ENCODE measurements around the gene SEC14L2. TPM values are rescaled to one million over a fixed set of nuclear protein-coding genes. Genes with fewer than 3 reads are reported as not detected.

SEC14L2 gene
- total and polyA plus RNA-seq, 2 of the 4 experiments (the other 2 are of a cell fraction), result 38.7 to 54.8 TPM

- Histone ChIP-seq H3K36me3 (ENCODE audit: control insufficient read depth, insufficient read depth, low read length) (no peaks in the 10 kb centered on the region), H3K27me3 (ENCODE audit: control insufficient read depth, insufficient read depth, low read length) (peaks cover 8% of the 10 kb centered on the region), H3K4ac (ENCODE audit: low read depth, low read length) (no peak overlapping the region), H4K91ac (ENCODE audit: insufficient read depth, low read depth, low read length) (no peak overlapping the region), H2AFZ (replicated peaks; ENCODE audit: low read length, poor library complexity) (no peak overlapping the region), H3K79me1 (ENCODE audit: low read depth in 1 of 2, low read length in 2 of 2) (no peaks in the 10 kb centered on the region), H2BK5ac (ENCODE audit: low read depth, low read length, poor library complexity, severe bottlenecking) (no peak overlapping the region), H3K9ac (ENCODE audit: low read depth, low read length) (no peak overlapping the region), H3K9me1 (ENCODE audit: insufficient read depth, low read length) (no peaks in the 10 kb centered on the region), H2BK15ac (ENCODE audit: low read depth, low read length) (no peak overlapping the region), H2AK5ac (ENCODE audit: low read depth, low read length) (no peak overlapping the region), H2BK20ac (ENCODE audit: low read depth, low read length) (no peak overlapping the region), H4K8ac (ENCODE audit: low read depth in 2 of 2, low read length in 2 of 2) (no peak overlapping the region), H3K56ac (ENCODE audit: extremely low read depth, insufficient read depth, low read length) (no peak overlapping the region), H4K5ac (ENCODE audit: low read depth, low read length) (no peak overlapping the region), H3K23ac (ENCODE audit: low read depth, low read length) (no peak overlapping the region), H3K27ac (ENCODE audit: insufficient read depth, low read length) (no peak overlapping the region), H3K14ac (replicated peaks; ENCODE audit: low read depth, low read length) (no peak overlapping the region), H3K4me1 (ENCODE audit: control insufficient read depth, insufficient read depth, low read length) (no peaks in the 10 kb centered on the region), H3K4me2 (ENCODE audit: low read depth, low read length) (no peak overlapping the region), H4K20me1 (ENCODE audit: insufficient read depth, low read length) (no peaks in the 10 kb centered on the region), H2AK9ac (replicated peaks; ENCODE audit: low read depth, low read length, poor library complexity) (no peak overlapping the region), H3K4me3 (ENCODE audit: insufficient read depth, low read depth, low read length) (no peak overlapping the region), H3K9me3 (ENCODE audit: control insufficient read depth, insufficient read depth, low read length) (no peaks in the 10 kb centered on the region), H2BK120ac (ENCODE audit: low read depth, low read length) (no peak overlapping the region), H3K18ac (ENCODE audit: low read depth, low read length) (no peak overlapping the region)
- dilution Hi-C loops (cut with HindIII; ENCODE audit: low sequenced_read_pairs, unreplicated experiment), result no loop called here
- CTCF ChIA-PET, result no interaction called here
- intact Hi-C loops (cut with micrococcal nuclease), result no loop called here
- peak; percentile 51; the same call in 1 of the 2 replicates for ATAC-seq (ENCODE audit: low read depth)
- no TSS peak for BruUV-seq (replicated peaks)
- in situ Hi-C loops (cut with MboI; ENCODE audit: low sequenced_read_pairs), result no loop called here
- 28% methylated on average over 3 of the region's 8 CpGs; no CpG with 5 or more reads in 1 of the 2 experiments for WGBS, 2 experiments (ENCODE audit: extremely low coverage in 2 of 2, insufficient read length in 1 of 2)
- peak; percentile 38 for DNase-seq
- POLR2A ChIA-PET (ENCODE audit: unreplicated experiment), result no interaction called here
- TF ChIP-seq MXI1 (IDR thresholded peaks at IDR 0.05; ENCODE audit: borderline replicate concordance, low read depth, low read length) (no peak), BHLHE40 (IDR thresholded peaks at IDR 0.05; ENCODE audit: low read depth, low read length) (no peak), MAFK (IDR thresholded peaks at IDR 0.05; ENCODE audit: low read depth, low read length) (no peak), RFX5 (IDR thresholded peaks at IDR 0.05; ENCODE audit: low read depth, low read length) (no peak), FOS (IDR thresholded peaks at IDR 0.05; ENCODE audit: low read depth, low read length) (no peak), RCOR1 (IDR thresholded peaks at IDR 0.05; ENCODE audit: insufficient replicate concordance, low read length) (no peak), SMC3 (IDR thresholded peaks at IDR 0.05; ENCODE audit: low read depth, low read length) (no peak), ELK1 (IDR thresholded peaks at IDR 0.05; ENCODE audit: borderline replicate concordance, low read depth, low read length) (no peak), USF2 (IDR thresholded peaks at IDR 0.05; ENCODE audit: low read depth, low read length) (no peak), CTCF (conservative IDR thresholded peaks at IDR 0.05; ENCODE audit: low read depth, low read length) (no peak), MAZ (IDR thresholded peaks at IDR 0.05; ENCODE audit: borderline replicate concordance, low read depth, low read length) (no peak), POLR2A (IDR thresholded peaks at IDR 0.05; ENCODE audit: low read depth, low read length) (no peak), CHD1 (IDR thresholded peaks at IDR 0.05; ENCODE audit: low read depth, low read length) (no peak), RAD21 (IDR thresholded peaks at IDR 0.05; ENCODE audit: low read length) (no peak), CEBPB (IDR thresholded peaks at IDR 0.05; ENCODE audit: low read depth, low read length) (no peak), NFE2L2 (IDR thresholded peaks at IDR 0.05; ENCODE audit: low read depth, low read length) (no peak)
These were observed 61.2 kb downstream of the SEC14L2 start for GRCh38 chr22:30457981-30458380.
